Neural progenitor cell (in vitro differentiated cells): ENCODE measurements around the gene SSX4. TPM values are rescaled to one million over a fixed set of nuclear protein-coding genes. Genes with fewer than 3 reads are reported as not detected.
"Not testable (repeated sequence)": the region's sequence is repeated elsewhere in the genome, so short reads cannot be mapped to it uniquely, and the experiment has no call there.

ENCODE experiments used
- DNase-seq: peaks from one replicate; pipeline ENCODE4 v3.0.0-alpha.2; 2016; ENCODE audit warnings: low spot score
- H2AFZ ChIP-seq: fragments of 200-600 bp; sonication (generic); replicated peaks from 2 replicates; pipeline ENCODE4 v1.6.1; 2016; ENCODE audit warnings: antibody characterized with exemption
- H3F3A ChIP-seq: fragments of 200-600 bp; sonication (generic); 2 replicates; pipeline ENCODE4 v1.6.1; 2016; ENCODE audit warnings: antibody characterized with exemption, low read depth
- H3K27ac ChIP-seq: fragments of 200-600 bp; sonication (generic); 2 replicates; pipeline ENCODE4 v1.5.1; 2016; ENCODE audit warnings: mild to moderate bottlenecking
- H3K27me3 ChIP-seq: fragments of 200-600 bp; sonication (generic); 2 replicates; pipeline ENCODE4 v1.6.1; 2016; ENCODE audit warnings: mild to moderate bottlenecking, moderate library complexity
- H3K36me3 ChIP-seq: fragments of 200-600 bp; sonication (generic); 2 replicates; pipeline ENCODE4 v1.5.1; 2016
- H3K4me1 ChIP-seq: fragments of 200-600 bp; sonication (generic); 2 replicates; pipeline ENCODE4 v1.6.1; 2016; ENCODE audit warnings: mixed run types
- H3K4me2 ChIP-seq: fragments of 200-600 bp; sonication (generic); 2 replicates; pipeline ENCODE4 v1.6.1; 2016
- H3K4me3 ChIP-seq: fragments of 200-600 bp; sonication (generic); 2 replicates; pipeline ENCODE4 v1.5.1; 2016
- H3K79me2 ChIP-seq: fragments of 200-600 bp; sonication (generic); 2 replicates; pipeline ENCODE4 v1.6.1; 2016; ENCODE audit warnings: low read depth
- H3K9ac ChIP-seq: fragments of 200-600 bp; sonication (generic); 2 replicates; pipeline ENCODE4 v1.6.1; 2016
- H3K9me3 ChIP-seq: fragments of 200-600 bp; sonication (generic); 2 replicates; pipeline ENCODE4 v1.5.1; 2016; ENCODE audit warnings: low read depth
- H4K20me1 ChIP-seq: fragments of 200-600 bp; sonication (generic); 2 replicates; pipeline ENCODE4 v1.6.1; 2016; ENCODE audit warnings: low read depth
- H3K27ac Mint-ChIP-seq: 3 replicates; pipeline ENCODE4 v1.8.0; 2021; ENCODE audit warnings: mixed read lengths
- H3K27me3 Mint-ChIP-seq: 2 replicates; pipeline ENCODE4 v1.8.0; 2022; ENCODE audit warnings: low read depth, mild to moderate bottlenecking, inconsistent platforms, moderate library complexity, mixed read lengths; ENCODE audit not compliant: insufficient read depth
- H3K36me3 Mint-ChIP-seq: 3 replicates; pipeline ENCODE4 v1.8.0; 2021; ENCODE audit warnings: mixed read lengths
- H3K4me1 Mint-ChIP-seq: 3 replicates; pipeline ENCODE4 v1.8.0; 2021; ENCODE audit warnings: mixed read lengths
- H3K4me3 Mint-ChIP-seq: 3 replicates; pipeline ENCODE4 v1.8.0; 2021; ENCODE audit warnings: mild to moderate bottlenecking, moderate library complexity, mixed read lengths
- H3K9me3 Mint-ChIP-seq: 3 replicates; pipeline ENCODE4 v1.8.0; 2020; ENCODE audit warnings: mixed read lengths
- total RNA-seq: library from RNA; depleted of rRNA; stranded (reverse); fragments of >200 nt; gene quantifications from 2 replicates; pipeline ENCODE4 v1.2.3, GENCODE V29; 2015; ENCODE audit warnings: low replicate concordance

The SSX4 gene
- total RNA-seq, 1 donor from 2014 or later = not detected

DNA sequence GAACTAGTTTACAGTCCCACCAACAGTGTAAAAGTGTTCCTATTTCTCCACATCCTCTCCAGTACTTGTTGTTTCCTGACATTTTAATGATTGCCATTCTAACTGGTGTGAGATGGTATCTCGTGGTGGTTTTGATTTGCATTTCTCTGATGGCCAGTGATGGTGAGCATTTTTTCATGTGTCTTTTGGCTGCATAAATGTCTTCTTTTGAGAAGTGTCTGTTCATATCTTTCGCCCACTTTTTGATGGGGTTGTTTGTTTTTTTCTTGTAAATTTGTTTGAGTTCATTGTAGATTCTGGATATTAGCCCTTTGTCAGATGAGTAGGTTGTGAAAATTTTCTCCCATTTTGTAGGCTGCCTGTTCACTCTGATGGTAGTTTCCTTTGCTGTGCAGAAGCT, 13.6 kb downstream of the SSX4 start:
- not testable (repeated sequence) for H3K4me3 ChIP-seq, H3K79me2 ChIP-seq, H2AFZ ChIP-seq, H3K4me3 Mint-ChIP-seq, H3K4me1 Mint-ChIP-seq, H3F3A ChIP-seq, DNase-seq, H3K36me3 Mint-ChIP-seq, H3K4me2 ChIP-seq, H3K9me3 Mint-ChIP-seq, H4K20me1 ChIP-seq, H3K27ac ChIP-seq, H3K27me3 Mint-ChIP-seq, H3K9ac ChIP-seq, H3K4me1 ChIP-seq, H3K27me3 ChIP-seq, H3K9me3 ChIP-seq, H3K27ac Mint-ChIP-seq, H3K36me3 ChIP-seq

DNA sequence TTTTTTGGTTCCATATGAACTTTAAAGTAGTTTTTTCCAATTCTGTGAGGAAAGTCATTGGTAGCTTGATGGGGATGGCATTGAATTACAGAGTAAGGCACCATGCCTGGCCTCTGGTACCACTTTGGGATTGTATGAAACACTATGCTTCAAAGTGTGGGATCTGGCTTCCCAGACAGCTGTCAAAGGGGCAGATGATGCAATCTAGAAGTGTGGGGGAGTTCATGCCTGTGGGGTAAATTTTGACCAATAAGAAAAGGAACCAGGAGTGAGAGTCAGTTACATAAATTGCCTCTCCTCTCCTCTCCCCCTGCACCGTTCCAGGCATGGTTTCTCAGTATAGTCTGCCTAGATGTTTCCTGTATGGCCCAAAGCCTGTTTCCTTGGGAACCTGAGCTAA, 14.5 kb downstream of the SSX4 start:
- H3K9me3 ChIP-seq, DNase-seq, H3K9ac ChIP-seq, H3K36me3 Mint-ChIP-seq, H3K4me1 Mint-ChIP-seq, H3K79me2 ChIP-seq, H3K4me1 ChIP-seq, H3K4me3 Mint-ChIP-seq, H3K27ac ChIP-seq, H2AFZ ChIP-seq, H4K20me1 ChIP-seq, H3K36me3 ChIP-seq, H3K27ac Mint-ChIP-seq, H3F3A ChIP-seq, H3K4me2 ChIP-seq, H3K9me3 Mint-ChIP-seq, H3K27me3 Mint-ChIP-seq, H3K27me3 ChIP-seq, H3K4me3 ChIP-seq: not testable (repeated sequence)

GRCh38 chrX:48411860-48412259, 28.5 kb downstream of the SSX4 start, which contains the start of gene SSX4B:
SSX4B (minus strand) TSS chrX:48411960; CDS start chrX:48411372, 588 bp downstream.
- not testable (repeated sequence) for H3K4me1 ChIP-seq, H4K20me1 ChIP-seq, DNase-seq, H3K4me2 ChIP-seq, H3K9ac ChIP-seq, H2AFZ ChIP-seq, H3K27ac Mint-ChIP-seq, H3K36me3 ChIP-seq, H3K27me3 Mint-ChIP-seq, H3K4me3 Mint-ChIP-seq, H3K79me2 ChIP-seq, H3K4me1 Mint-ChIP-seq, H3K9me3 ChIP-seq, H3K27ac ChIP-seq, H3F3A ChIP-seq, H3K4me3 ChIP-seq, H3K36me3 Mint-ChIP-seq, H3K9me3 Mint-ChIP-seq, H3K27me3 ChIP-seq

- H3K36me3 ChIP-seq, H3K4me1 ChIP-seq, H3K27me3 Mint-ChIP-seq, H3K9ac ChIP-seq, H4K20me1 ChIP-seq, H3K27me3 ChIP-seq, H3K79me2 ChIP-seq, H3K9me3 ChIP-seq, H3F3A ChIP-seq, H3K4me2 ChIP-seq, H3K4me1 Mint-ChIP-seq, H2AFZ ChIP-seq, H3K27ac ChIP-seq, H3K9me3 Mint-ChIP-seq, H3K36me3 Mint-ChIP-seq, H3K4me3 Mint-ChIP-seq, H3K4me3 ChIP-seq, H3K27ac Mint-ChIP-seq, DNase-seq: not testable (repeated sequence)
Observed at GRCh38 chrX:48427027-48427716, 43.8 kb downstream of the SSX4 start.

DNA sequence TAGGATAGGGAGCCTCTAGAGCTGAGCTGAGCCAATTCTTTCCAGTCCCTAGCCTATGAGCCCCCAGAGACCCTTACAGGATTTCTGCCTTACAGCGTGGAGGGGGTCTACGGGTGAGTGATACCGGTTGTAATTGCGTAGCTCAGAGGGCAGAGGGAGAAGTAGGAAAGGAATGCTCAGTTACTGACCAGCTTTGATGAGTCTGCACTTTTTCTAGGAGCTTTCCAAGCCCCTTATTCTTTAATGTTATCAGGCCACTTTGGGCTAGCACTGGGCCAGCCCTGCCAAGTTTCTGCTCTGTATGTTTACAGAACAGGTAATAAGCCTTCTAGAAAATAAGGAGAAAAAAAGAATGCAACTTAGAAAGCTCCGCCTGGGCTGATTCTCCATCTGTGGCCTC, 46.3 kb downstream of the SSX4 start:
- not testable (repeated sequence) for H3K4me3 ChIP-seq, H3K36me3 ChIP-seq, H3F3A ChIP-seq, H3K9ac ChIP-seq, H3K27me3 Mint-ChIP-seq, H3K9me3 ChIP-seq, DNase-seq, H4K20me1 ChIP-seq, H3K36me3 Mint-ChIP-seq, H3K27ac Mint-ChIP-seq, H3K4me2 ChIP-seq, H3K27me3 ChIP-seq, H3K27ac ChIP-seq, H3K79me2 ChIP-seq, H3K4me3 Mint-ChIP-seq, H3K4me1 Mint-ChIP-seq, H3K4me1 ChIP-seq, H2AFZ ChIP-seq
- peaks cover 14% of the 10 kb centered on the region for H3K9me3 Mint-ChIP-seq

DNA sequence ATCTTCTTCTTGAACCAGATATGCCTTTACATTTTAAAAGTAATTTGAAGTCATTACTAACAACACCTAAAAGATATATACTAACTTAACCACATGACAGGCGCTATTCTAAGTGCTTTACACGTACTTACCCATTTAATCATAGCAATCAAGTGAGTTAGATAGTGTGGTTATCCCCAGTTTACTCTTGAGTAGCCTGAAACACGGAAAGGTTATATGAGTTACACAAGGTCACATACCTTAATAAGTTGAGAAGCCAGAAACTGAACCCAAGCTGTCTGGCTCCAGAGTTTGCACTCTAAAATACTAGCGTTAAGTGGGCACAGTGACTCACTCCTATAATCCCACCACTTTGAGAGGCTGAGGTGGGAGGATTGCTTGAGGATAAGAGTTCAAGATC, 46.8 kb downstream of the SSX4 start:
- not testable (repeated sequence) for DNase-seq, H3K4me3 Mint-ChIP-seq, H3K79me2 ChIP-seq, H3K9ac ChIP-seq, H3F3A ChIP-seq, H3K4me1 Mint-ChIP-seq, H4K20me1 ChIP-seq, H3K4me3 ChIP-seq, H3K36me3 ChIP-seq, H3K27me3 Mint-ChIP-seq, H3K4me1 ChIP-seq, H3K27me3 ChIP-seq, H3K27ac Mint-ChIP-seq, H3K27ac ChIP-seq, H3K4me2 ChIP-seq, H3K9me3 ChIP-seq, H2AFZ ChIP-seq, H3K36me3 Mint-ChIP-seq
- peaks cover 18% of the 10 kb centered on the region for H3K9me3 Mint-ChIP-seq

- not testable (repeated sequence) for H3K27me3 ChIP-seq, H3K27ac Mint-ChIP-seq, DNase-seq
Observed at GRCh38 chrX:48433713-48434112, 50.4 kb downstream of the SSX4 start.

More at GRCh38 chrX:48433713-48434112, 50.4 kb downstream of the SSX4 start:
- not testable (repeated sequence) for H3K4me3 Mint-ChIP-seq, H3K4me1 ChIP-seq, H3K9me3 ChIP-seq, H3K27ac ChIP-seq, H3K36me3 ChIP-seq, H3K4me3 ChIP-seq, H3K27me3 Mint-ChIP-seq, H3K9ac ChIP-seq, H3K4me1 Mint-ChIP-seq, H3F3A ChIP-seq, H3K79me2 ChIP-seq, H4K20me1 ChIP-seq, H3K36me3 Mint-ChIP-seq, H3K4me2 ChIP-seq, H2AFZ ChIP-seq
- H3K9me3 Mint-ChIP-seq = peaks cover 16% of the 10 kb centered on the region
